GM12892 (cell line): ENCODE measurements around the gene HPS1.

Experiments used
- DNase-seq: peaks from one replicate; pipeline ENCODE4 v3.0.0; 2011; ENCODE audit not compliant: insufficient read length
- FAIRE-seq: peaks from 2 replicates; lab custom pipeline; 2011; peaks lifted over from hg19 to GRCh38; lab: Jason Lieb, UNC
- POLR2A ChIP-seq: IDR thresholded peaks from 2 replicates; pipeline ENCODE4 v1.6.1; 2011; ENCODE audit warnings: low read depth, low read length, control low read depth
- POLR2AphosphoS5 ChIP-seq: IDR thresholded peaks from 2 replicates; pipeline ENCODE4 v1.6.1; 2011; ENCODE audit warnings: low read depth, low read length, control low read depth
- TAF1 ChIP-seq: IDR thresholded peaks from 2 replicates; pipeline ENCODE4 v1.6.1; 2011; ENCODE audit warnings: low read depth, mild to moderate bottlenecking, control low read depth, low read length, borderline replicate concordance

HPS1 gene

GRCh38 chr10:98376485-98376884, 70.2 kb downstream of the HPS1 start:
- DNase-seq (no peak), FAIRE-seq (no peak)

GRCh38 chr10:98374217-98374985, 72.3 kb downstream of the HPS1 start:
- FAIRE-seq (no peak), DNase-seq (no peak)
- no peak for TF ChIP-seq POLR2AphosphoS5
- no peak for TF ChIP-seq TAF1

More at GRCh38 chr10:98376485-98376884, 70.2 kb downstream of the HPS1 start:
- TF ChIP-seq TAF1 (no peak), POLR2A (no peak), POLR2AphosphoS5 (no peak)

DNA sequence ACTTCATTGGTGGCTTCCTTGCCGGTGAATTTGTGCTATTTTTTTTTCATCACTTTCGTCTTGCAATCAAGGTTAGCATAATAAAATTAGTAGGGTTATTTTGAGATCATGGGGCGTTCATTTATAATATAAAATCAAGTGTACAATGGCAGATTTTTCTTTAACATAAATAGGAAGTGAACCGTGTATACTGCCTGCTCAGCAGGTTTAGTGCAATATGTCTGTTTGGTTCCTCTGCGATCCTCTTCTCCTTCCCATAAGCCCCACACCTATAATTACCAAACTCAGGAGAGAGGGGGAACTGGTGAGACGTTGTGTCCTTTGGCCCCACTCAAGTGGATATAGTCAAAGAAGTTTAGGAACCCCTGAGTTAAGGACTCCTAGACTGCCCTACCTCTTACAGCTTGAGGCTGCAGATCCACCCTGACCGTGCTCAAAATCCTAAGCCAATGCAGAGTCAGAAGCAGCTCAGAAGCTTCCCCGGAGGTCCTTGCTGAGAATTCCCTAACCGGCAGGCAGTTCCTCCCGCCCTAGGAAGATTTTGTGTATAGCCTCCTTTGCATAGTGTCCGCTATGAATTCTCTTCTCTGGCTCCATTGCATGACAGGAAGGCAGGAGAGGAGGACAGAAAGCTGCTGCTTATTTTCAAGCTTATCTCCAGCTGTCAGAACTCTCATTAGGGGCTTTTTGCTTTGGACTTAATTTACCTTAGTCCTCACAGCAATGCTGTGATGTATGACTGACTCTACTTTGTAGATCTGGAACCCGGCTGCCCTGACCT, 73.3 kb downstream of the HPS1 start:
- FAIRE-seq = no peak
- DNase-seq = no peak
- TF ChIP-seq POLR2AphosphoS5 = no peak
- TF ChIP-seq POLR2A = no peak
- TF ChIP-seq TAF1 = no peak

- no peak for DNase-seq
- no peak for FAIRE-seq
- TF ChIP-seq POLR2A (no peak), TAF1 (no peak), POLR2AphosphoS5 (no peak)
Observed at GRCh38 chr10:98370831-98371820, 75.6 kb downstream of the HPS1 start.

GRCh38 chr10:98369801-98370200, 76.9 kb downstream of the HPS1 start:
- TF ChIP-seq POLR2A (no peak), TAF1 (no peak), POLR2AphosphoS5 (no peak)
- DNase-seq = no peak
- FAIRE-seq = no peak

GRCh38 chr10:98368644-98369043, 78.1 kb downstream of the HPS1 start:
- no peak for TF ChIP-seq TAF1
- TF ChIP-seq POLR2AphosphoS5 = no peak
- no peak for TF ChIP-seq POLR2A
- no peak for DNase-seq
- FAIRE-seq = no peak

- no peak for FAIRE-seq
- DNase-seq = no peak
- no peak for TF ChIP-seq POLR2AphosphoS5
- no peak for TF ChIP-seq POLR2A
- no peak for TF ChIP-seq TAF1
Observed at GRCh38 chr10:98367604-98368451, 78.9 kb downstream of the HPS1 start.
